A549 treated with AZD9567 at 1 μM for 4 hours (cell line): ENCODE data around the gene SETSIP. TPM values are rescaled to one million over a fixed set of nuclear protein-coding genes. Genes with fewer than 3 reads are reported as not detected.

Experiments
- total RNA-seq: library from RNA; stranded (reverse); fragments of 200-300 nt; extraction: Qiagen RNA extraction; gene quantifications from 5 replicates; pipeline ENCODE4 v1.2.3, GENCODE V29; 2022; ENCODE audit not compliant: insufficient read depth

Gene SETSIP, protein sequence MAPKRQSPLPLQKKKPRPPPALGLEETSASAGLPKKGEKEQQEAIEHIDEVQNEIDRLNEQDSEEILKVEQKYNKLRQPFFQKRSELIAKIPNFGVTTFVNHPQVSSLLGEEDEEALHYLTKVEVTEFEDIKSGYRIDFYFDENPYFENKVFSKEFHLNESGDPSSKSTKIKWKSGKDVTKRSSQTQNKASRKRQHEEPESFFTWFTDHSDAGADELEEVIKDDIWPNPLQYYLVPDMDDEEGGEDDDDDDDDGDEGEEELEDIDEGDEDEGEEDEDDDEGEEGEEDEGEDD
- total RNA-seq = not detected in 5 replicates

DNA sequence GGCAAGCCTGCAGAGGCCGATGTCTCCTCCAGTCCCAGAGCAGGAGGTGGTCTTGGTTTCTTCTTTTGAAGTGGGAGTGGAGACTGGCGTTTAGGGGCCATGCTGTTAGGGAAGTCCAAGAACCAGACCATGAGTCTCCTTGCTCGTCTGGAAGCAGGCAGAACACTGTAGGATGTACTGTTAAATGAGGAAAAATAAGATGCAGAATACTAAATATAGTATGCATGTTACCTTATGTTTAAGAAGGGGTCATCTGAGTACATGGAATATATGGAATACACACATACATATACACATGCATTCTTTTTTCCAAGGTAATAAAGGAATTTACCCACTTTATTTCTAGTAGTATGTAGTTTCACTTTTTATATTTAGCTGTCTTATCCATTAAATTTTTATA, at the start of gene SETSIP:
Gene SETSIP (minus strand): TSS at position 101 of the 400 bp plus-strand sequence. CDS start 0 bp downstream, at position 101.

DNA sequence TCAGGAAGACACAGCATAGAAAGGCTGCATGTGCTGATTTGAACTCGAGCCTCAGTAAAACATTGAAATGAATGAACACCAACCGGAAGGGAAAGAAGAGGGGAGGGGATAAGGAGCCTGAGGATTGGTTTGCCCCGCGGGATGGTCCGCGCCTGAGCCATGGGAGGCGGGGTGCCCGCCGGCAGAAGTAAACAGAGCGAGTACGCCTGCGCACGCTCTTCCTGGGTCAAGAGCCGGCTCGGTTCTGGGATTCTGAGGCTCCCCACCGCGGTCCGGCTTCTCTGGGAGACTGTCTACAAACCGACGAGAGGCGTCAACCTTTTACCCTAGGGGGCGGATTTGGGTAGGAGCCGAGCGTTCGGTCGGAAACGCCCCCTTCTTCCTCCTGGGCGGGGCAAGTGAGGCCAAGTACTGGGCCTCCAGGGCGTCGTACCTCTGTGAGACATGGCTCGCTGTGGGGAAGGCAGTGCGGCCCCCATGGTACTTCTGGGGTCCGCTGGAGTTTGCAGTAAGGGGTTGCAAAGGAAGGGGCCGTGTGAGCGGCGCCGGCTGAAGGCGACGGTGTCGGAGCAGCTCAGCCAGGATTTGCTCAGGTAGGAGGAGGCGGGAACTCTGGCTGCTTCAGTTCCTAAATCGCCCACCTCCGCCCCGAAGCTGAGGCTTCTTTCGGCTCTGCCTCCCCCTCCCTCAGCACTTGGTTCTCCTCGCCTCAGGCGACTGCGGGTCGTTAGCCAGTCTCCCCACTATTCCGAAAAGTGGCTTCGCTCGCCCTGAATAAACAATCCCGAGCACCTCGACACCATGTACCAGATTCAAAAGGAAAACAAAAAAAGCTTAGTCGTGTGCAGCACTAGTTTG, 5.1 kb upstream of the SETSIP start, which contains the start of gene BTBD8:
Gene BTBD8 (plus strand): TSS at position 218 of the 858 bp plus-strand sequence. CDS start 227 bp downstream, at position 445.

Other genes with a start within 250 kb of the SETSIP start
- gene TGFBR3, start 189.3 kb downstream of the SETSIP start, total RNA-seq = 4.3 to 16.4 TPM (median 5.4 TPM) in 5 replicates
- gene BRDT, start 126.0 kb downstream of the SETSIP start, total RNA-seq = not detected in 5 replicates
- 0.61 to 0.80 TPM (median 0.70 TPM) in 4 of 5 replicates, not detected in the other for gene EPHX4, start 45.4 kb downstream of the SETSIP start, total RNA-seq
- gene BTBD8, start 4.9 kb upstream of the SETSIP start, total RNA-seq = 0.33 to 0.81 TPM (median 0.59 TPM) in 5 replicates
- not detected in 5 replicates for gene C1orf146, start 142.5 kb upstream of the SETSIP start, total RNA-seq
- gene GLMN, start 223.6 kb upstream of the SETSIP start, total RNA-seq = 3.7 to 8.7 TPM (median 7.1 TPM) in 5 replicates
- 9.6 to 12.6 TPM (median 11.0 TPM) in 5 replicates for gene RPAP2, start 223.6 kb upstream of the SETSIP start, total RNA-seq